ENCODE results near the gene BORCS6. TPM values are rescaled to one million over a fixed set of nuclear protein-coding genes. Genes with fewer than 3 reads are reported as not detected.
A peak's percentile ranks its signal among the peaks of the same experiment; 100 is the strongest.

The BORCS6 gene
- total and polyA plus RNA-seq, 2 of the 13 experiments (the other 11 are each of a cell fraction or from before 2014, with no cell fraction given), result 2.0 to 5.1 TPM

- no peak for TF ChIP-seq SOX5 (CRISPR knock-in tag; IDR thresholded peaks at IDR 0.05; ENCODE audit: borderline replicate concordance)
- no peak for TF ChIP-seq MZF1 (CRISPR knock-in tag; IDR thresholded peaks at IDR 0.05; ENCODE audit: borderline replicate concordance)
- TF ChIP-seq, protein P1, sequence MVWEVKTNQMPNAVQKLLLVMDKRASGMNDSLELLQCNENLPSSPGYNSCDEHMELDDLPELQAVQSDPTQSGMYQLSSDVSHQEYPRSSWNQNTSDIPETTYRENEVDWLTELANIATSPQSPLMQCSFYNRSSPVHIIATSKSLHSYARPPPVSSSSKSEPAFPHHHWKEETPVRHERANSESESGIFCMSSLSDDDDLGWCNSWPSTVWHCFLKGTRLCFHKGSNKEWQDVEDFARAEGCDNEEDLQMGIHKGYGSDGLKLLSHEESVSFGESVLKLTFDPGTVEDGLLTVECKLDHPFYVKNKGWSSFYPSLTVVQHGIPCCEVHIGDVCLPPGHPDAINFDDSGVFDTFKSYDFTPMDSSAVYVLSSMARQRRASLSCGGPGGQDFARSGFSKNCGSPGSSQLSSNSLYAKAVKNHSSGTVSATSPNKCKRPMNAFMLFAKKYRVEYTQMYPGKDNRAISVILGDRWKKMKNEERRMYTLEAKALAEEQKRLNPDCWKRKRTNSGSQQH (CRISPR knock-in tag; IDR thresholded peaks at IDR 0.05; ENCODE audit: low read depth), result 0 out of 2 replicates have a peak, but pooled peaks have one; percentile 61
- TF ChIP-seq NPAS2 (CRISPR knock-in tag; IDR thresholded peaks at IDR 0.05; ENCODE audit: borderline replicate concordance), result no peak
- TF ChIP-seq GMEB1 (CRISPR knock-in tag; IDR thresholded peaks at IDR 0.05; ENCODE audit: borderline replicate concordance), result peak; percentile 42; the same call in 1 of the 2 replicates
- TF ChIP-seq ARNT (IDR thresholded peaks at IDR 0.05), result no peak
- peak; percentile 84 for TF ChIP-seq HOXA3 (CRISPR knock-in tag; IDR thresholded peaks at IDR 0.05)
- TF ChIP-seq XRCC5 (optimal IDR thresholded peaks at IDR 0.05; ENCODE audit: low read length), result no peak
- peak; percentile 46; the same call in 1 of the 2 replicates for TF ChIP-seq RARA (CRISPR knock-in tag; IDR thresholded peaks at IDR 0.05)
- TF ChIP-seq ZNF776 (CRISPR knock-in tag; IDR thresholded peaks at IDR 0.05), result no peak; the same call in 1 of the 2 replicates
- TF ChIP-seq SOX6 (IDR thresholded peaks at IDR 0.05), result no peak
- 0 out of 2 replicates have a peak, but pooled peaks have one; percentile 11 for TF ChIP-seq SOX6 (CRISPR knock-in tag; IDR thresholded peaks at IDR 0.05)
- TF ChIP-seq TCF7 (IDR thresholded peaks at IDR 0.05; ENCODE audit: low read depth), result no peak
- TF ChIP-seq ZBTB21 (CRISPR knock-in tag; IDR thresholded peaks at IDR 0.05), result no peak
- no peak for TF ChIP-seq SMC3 (IDR thresholded peaks at IDR 0.05; ENCODE audit: low read length)
- TF ChIP-seq ZNF20 (CRISPR knock-in tag; IDR thresholded peaks at IDR 0.05), result no peak
- no peak for TF ChIP-seq ZNF749 (CRISPR knock-in tag; IDR thresholded peaks at IDR 0.05; ENCODE audit: borderline replicate concordance)
- peak; percentile 73; the same call in 1 of the 2 replicates for TF ChIP-seq ZNF788 (CRISPR knock-in tag; IDR thresholded peaks at IDR 0.05; ENCODE audit: borderline replicate concordance)
- TF ChIP-seq ESRRA (CRISPR knock-in tag; IDR thresholded peaks at IDR 0.05; ENCODE audit: low read depth), result no peak
- TF ChIP-seq JUNB (CRISPR knock-in tag; IDR thresholded peaks at IDR 0.05; ENCODE audit: borderline replicate concordance), result no peak
- TF ChIP-seq ZSCAN20 (CRISPR knock-in tag; IDR thresholded peaks at IDR 0.05; ENCODE audit: borderline replicate concordance), result no peak
- TF ChIP-seq ELF3 (CRISPR knock-in tag; IDR thresholded peaks at IDR 0.05), result peak; percentile 62; the same call in 1 of the 2 replicates
- TF ChIP-seq HMG20A (CRISPR knock-in tag; IDR thresholded peaks at IDR 0.05; ENCODE audit: borderline replicate concordance), result no peak
- no peak for TF ChIP-seq GMEB2 (CRISPR knock-in tag; IDR thresholded peaks at IDR 0.05; ENCODE audit: low read depth)
- TF ChIP-seq ZMYM3 (CRISPR knock-in tag; IDR thresholded peaks at IDR 0.05), result 0 out of 2 replicates have a peak, but pooled peaks have one; percentile 3
- peak; percentile 81 for TF ChIP-seq CREM (IDR thresholded peaks at IDR 0.05)
- no peak for TF ChIP-seq CREM (CRISPR knock-in tag; IDR thresholded peaks at IDR 0.05)
- no peak for TF ChIP-seq TEF (CRISPR knock-in tag; IDR thresholded peaks at IDR 0.05)
Measured at GRCh38 chr17:8222630-8223355, 32.8 kb upstream of the BORCS6 start (continued).

Measured in HepG2 (cell line).